Spleen (tissue), 11 donors: ENCODE results near the gene UNC5A. TPM values are rescaled to one million over a fixed set of nuclear protein-coding genes. Genes with fewer than 3 reads are reported as not detected.

ENCODE experiments used
- DNase-seq: peaks from one replicate; pipeline ENCODE4 v3.0.0-alpha.2; 2020
- H3K27ac ChIP-seq, 8 donors: fragments of 200-600 bp; sonication (generic) in 7 of 8; 1 replicate in 4 of 8; 2 replicates in 4 of 8; pipeline versions ENCODE4 v1.5.0 to v1.8.0; 2016 to 2021; ENCODE audit warnings: inconsistent platforms in 4 of 8, mild to moderate bottlenecking in 4 of 8, moderate library complexity in 1 of 8
- H3K27me3 ChIP-seq, 7 donors: fragments of 200-600 bp; sonication (generic) in 6 of 7; replicated peaks in 1 of 7; 1 replicate in 4 of 7; 2 replicates in 3 of 7; pipeline versions ENCODE4 v1.5.0 to v1.8.0; 2016 to 2021; ENCODE audit warnings: inconsistent platforms in 3 of 7, mild to moderate bottlenecking in 1 of 7
- H3K36me3 ChIP-seq, 6 donors: fragments of 200-600 bp; sonication (generic) in 5 of 6; 1 replicate in 4 of 6; 2 replicates in 2 of 6; pipeline versions ENCODE4 v1.5.0 to v1.8.0; 2016 to 2021; ENCODE audit warnings: inconsistent platforms in 2 of 6
- H3K4me1 ChIP-seq, 6 donors: fragments of 200-600 bp; sonication (generic) in 5 of 6; 1 replicate in 3 of 6; 2 replicates in 3 of 6; pipeline versions ENCODE4 v1.5.0 to v1.8.0; 2016 to 2021; ENCODE audit warnings: inconsistent platforms in 3 of 6
- H3K4me3 ChIP-seq, 8 donors: fragments of 200-600 bp; sonication (generic) in 7 of 8; 1 replicate in 4 of 8; 2 replicates in 4 of 8; pipeline versions ENCODE4 v1.5.0 to v1.8.0; 2016 to 2021; ENCODE audit warnings: inconsistent platforms in 4 of 8, mild to moderate bottlenecking in 4 of 8, moderate library complexity in 2 of 8
- H3K9me3 ChIP-seq, 8 donors: fragments of 200-600 bp; sonication (generic) in 7 of 8; 1 replicate in 4 of 8; 2 replicates in 4 of 8; pipeline versions ENCODE4 v1.5.0 to v1.8.0; 2016 to 2021; ENCODE audit warnings: inconsistent platforms in 4 of 8
- POLR2A ChIP-seq, 3 donors: fragments of 450-650 bp; IDR thresholded peaks; one replicate each; pipeline ENCODE4 v1.5.1; 2017; ENCODE audit warnings: antibody characterized with exemption in 3 of 3, mild to moderate bottlenecking in 1 of 3
- POLR2AphosphoS5 ChIP-seq, 3 donors: sonication (generic); formaldehyde crosslinking; IDR thresholded peaks; one replicate each; pipeline ENCODE4 v1.5.1; 2017; ENCODE audit warnings: antibody characterized with exemption in 3 of 3
- WGBS, 5 donors: extraction: QIAGEN DNeasy Blood & Tissue Kit in 3 of 5; methylation state at CpG; one replicate each; pipeline versions ENCODE4 v1.1.5 to v1.1.7; 2013 to 2018; 5-methylcytosine and 5-hydroxymethylcytosine counted together
- intact Hi-C: fragments of 100-400 bp; cut with DNase I; formaldehyde crosslinking; loops from one replicate; pipeline ENCODE4 v1.15.0; 2023; ENCODE audit warnings: low total_unique reads
- polyA plus RNA-seq, 3 donors: library from polyadenylated mRNA; stranded (reverse); fragments of 200-250 nt; gene quantifications; one replicate each; pipeline ENCODE4 v1.2.1, GENCODE V29; 2013
- total RNA-seq, 7 donors: library from RNA; depleted of rRNA in 3 of 7; stranded (reverse); fragments of >200 nt in 3 of 7; fragmentation: NEBNext Ultra II Directional in 4 of 7; extraction: Animal tissue kit (Norgen Biotek cat#: 25700) in 4 of 7; gene quantifications; one replicate each; pipeline versions ENCODE4 v1.1.0 to v1.2.1, GENCODE V29; 2016 to 2021
- TF ChIP-seq, protein P1 (sequence below), 11 experiments: fragments of 200-600 bp in 7 of 11; fragments of 450-650 bp in 4 of 11; sonication (generic) in 4 of 11; IDR thresholded peaks in 8 of 11; conservative IDR thresholded peaks in 3 of 11; 1 replicate in 7 of 11; 2 replicates in 4 of 11; pipeline versions ENCODE4 v1.4.0 to v1.8.0; 2016 to 2021; ENCODE audit warnings: antibody characterized with exemption in 11 of 11, inconsistent platforms in 4 of 11, mild to moderate bottlenecking in 1 of 11
- donor health status: healthy with polysubstance abuse.
- donor health status: DM: no; HTN: no; CAD: no; lungs with moderate emphysema.
- donor health status: DM: no; HTN: no; CAD: no.
- donor health status: Bipolar disorder and iron deficiency.
- donor health status: healthy.
- donor health status: DM: no; HTN: no; CAD: no.
- donor health status: DM: yes; HTN: yes; CAD: no.

UNC5A gene
- total and polyA plus RNA-seq, 10 donors, result 0.03 to 0.06 TPM; not detected in 8

DNA sequence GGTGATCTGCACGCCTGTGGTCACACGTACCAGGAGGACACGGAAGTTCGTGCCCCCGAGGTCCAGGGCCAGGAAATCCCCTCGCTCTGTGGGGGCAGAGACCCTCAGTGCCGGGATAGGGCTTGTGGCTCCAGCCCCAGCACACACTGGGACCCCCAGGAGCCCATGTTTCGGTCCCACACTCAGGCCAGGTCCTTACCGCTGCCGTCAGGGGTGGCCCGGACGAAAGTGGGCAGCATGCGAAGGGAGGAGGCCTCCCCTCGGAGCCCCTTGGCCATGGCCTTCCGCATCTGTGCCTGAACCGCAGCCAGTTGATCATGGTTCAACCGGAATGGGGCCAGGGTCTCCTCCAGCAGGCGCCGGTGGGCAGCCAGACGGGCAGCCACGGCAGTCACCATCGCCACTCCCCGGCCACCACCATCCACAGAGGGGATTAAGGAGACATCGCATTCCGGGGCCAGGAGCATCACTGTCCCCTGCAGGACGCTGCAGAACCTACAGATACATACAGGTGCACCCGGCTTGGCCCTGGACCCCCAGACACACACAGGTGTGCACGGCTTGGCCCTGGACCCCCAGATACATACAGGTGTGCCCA lies 77.0 kb downstream of the UNC5A start:
- intact Hi-C loops, result no loop called here
- H3K27me3 ChIP-seq, result peaks cover 0 to 4% (median 0%) of the 10 kb centered on the region in 7 donors
- H3K4me1 ChIP-seq, result peaks cover 0 to 22% (median 0%) of the 10 kb centered on the region in 6 donors
- TF ChIP-seq POLR2AphosphoS5 (IDR thresholded peaks at IDR 0.05) (peak in 1 of 3 donors; percentile 30), POLR2A (IDR thresholded peaks at IDR 0.05) (no peak)
- H3K36me3 ChIP-seq, result peaks cover 0 to 94% (median 3%) of the 10 kb centered on the region in 6 donors
- H3K9me3 ChIP-seq, result no peaks in the 10 kb centered on the region
- no peak overlapping the region for H3K27ac ChIP-seq
- WGBS, 5 donors, result 85 to 95% (median 90%) methylated on average over 12 to 28 of the region's 28 CpGs
- peak; percentile 47 for DNase-seq
- no peak overlapping the region for H3K4me3 ChIP-seq

DNA sequence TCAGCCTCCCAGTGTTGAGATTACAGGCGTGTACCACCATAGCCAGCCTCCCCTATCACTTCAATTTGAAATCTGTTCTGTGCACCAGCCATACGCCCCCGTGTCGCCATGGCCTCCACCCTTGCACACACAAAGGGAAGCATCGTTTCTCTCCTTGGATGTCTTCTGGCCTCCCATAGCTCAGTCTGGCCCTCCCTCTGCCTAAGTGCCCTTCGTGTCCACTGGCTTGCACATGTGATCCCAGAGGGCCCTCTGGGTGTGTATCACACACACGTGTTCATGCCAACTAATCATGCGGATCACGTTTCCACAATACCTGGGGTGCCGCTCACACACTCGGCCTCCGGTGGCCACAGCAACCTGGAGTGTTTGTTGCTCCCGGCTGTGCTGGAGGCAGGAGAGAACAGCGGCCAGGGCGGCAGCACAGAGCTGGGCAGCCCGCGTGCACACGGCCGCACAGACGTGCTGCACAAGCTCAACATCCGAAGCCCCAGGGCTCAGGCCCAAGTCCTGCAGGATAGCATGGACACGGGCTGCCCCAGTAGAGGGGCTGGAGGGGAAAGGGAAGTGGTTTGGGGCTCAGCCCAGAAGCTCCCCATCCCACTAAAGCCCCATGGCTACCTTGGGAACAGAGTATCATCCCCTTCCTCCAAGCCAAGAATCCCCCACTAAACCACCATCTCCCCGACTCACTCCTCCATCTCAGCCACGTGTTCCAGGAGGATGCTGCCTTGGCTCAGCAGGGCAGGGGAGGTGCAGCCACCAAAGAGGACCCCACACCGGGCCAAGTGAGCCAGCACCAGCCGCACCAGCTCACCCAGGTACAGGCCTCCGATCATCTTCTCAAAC lies 77.9 kb downstream of the UNC5A start:
- WGBS, 5 donors, result 83 to 91% (median 88%) methylated on average over 26 to 27 of the region's 27 CpGs
- Histone ChIP-seq H3K4me1 (peaks cover 0 to 31% (median 0%) of the 10 kb centered on the region in 6 donors), H3K9me3 (no peaks in the 10 kb centered on the region), H3K27me3 (peaks cover 0 to 10% (median 0%) of the 10 kb centered on the region in 7 donors), H3K27ac (no peak overlapping the region), H3K36me3 (peaks cover 0 to 94% (median 2%) of the 10 kb centered on the region in 6 donors), H3K4me3 (no peak overlapping the region)
- TF ChIP-seq POLR2AphosphoS5 (IDR thresholded peaks at IDR 0.05) (peak in 1 of 3 donors; percentile 55), POLR2A (IDR thresholded peaks at IDR 0.05) (no peak)
- TF ChIP-seq, protein P1, sequence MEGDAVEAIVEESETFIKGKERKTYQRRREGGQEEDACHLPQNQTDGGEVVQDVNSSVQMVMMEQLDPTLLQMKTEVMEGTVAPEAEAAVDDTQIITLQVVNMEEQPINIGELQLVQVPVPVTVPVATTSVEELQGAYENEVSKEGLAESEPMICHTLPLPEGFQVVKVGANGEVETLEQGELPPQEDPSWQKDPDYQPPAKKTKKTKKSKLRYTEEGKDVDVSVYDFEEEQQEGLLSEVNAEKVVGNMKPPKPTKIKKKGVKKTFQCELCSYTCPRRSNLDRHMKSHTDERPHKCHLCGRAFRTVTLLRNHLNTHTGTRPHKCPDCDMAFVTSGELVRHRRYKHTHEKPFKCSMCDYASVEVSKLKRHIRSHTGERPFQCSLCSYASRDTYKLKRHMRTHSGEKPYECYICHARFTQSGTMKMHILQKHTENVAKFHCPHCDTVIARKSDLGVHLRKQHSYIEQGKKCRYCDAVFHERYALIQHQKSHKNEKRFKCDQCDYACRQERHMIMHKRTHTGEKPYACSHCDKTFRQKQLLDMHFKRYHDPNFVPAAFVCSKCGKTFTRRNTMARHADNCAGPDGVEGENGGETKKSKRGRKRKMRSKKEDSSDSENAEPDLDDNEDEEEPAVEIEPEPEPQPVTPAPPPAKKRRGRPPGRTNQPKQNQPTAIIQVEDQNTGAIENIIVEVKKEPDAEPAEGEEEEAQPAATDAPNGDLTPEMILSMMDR (IDR thresholded peaks at IDR 0.05 in 8 of 11, conservative IDR thresholded peaks at IDR 0.05 in 3 of 11), result no peak
- intact Hi-C loops, result no loop called here
- DNase-seq, result peak; percentile 57

- 54 to 80% (median 71%) methylated on average over 1 of the region's 1 CpG for WGBS, 5 donors
- intact Hi-C loops, result no loop called here
- no peak for DNase-seq
- no peak overlapping the region for H3K27ac ChIP-seq
- H3K4me1 ChIP-seq, result peaks cover 0 to 36% (median 0%) of the 10 kb centered on the region in 6 donors
- TF ChIP-seq POLR2AphosphoS5 (IDR thresholded peaks at IDR 0.05) (no peak), POLR2A (IDR thresholded peaks at IDR 0.05) (no peak)
- TF ChIP-seq, protein P1 (IDR thresholded peaks at IDR 0.05 in 8 of 11, conservative IDR thresholded peaks at IDR 0.05 in 3 of 11), result no peak
- H3K36me3 ChIP-seq, result peaks cover 0 to 94% (median 2%) of the 10 kb centered on the region in 6 donors
- H3K9me3 ChIP-seq, result no peaks in the 10 kb centered on the region
- H3K4me3 ChIP-seq, result no peak overlapping the region
- H3K27me3 ChIP-seq, result peaks cover 0 to 10% (median 0%) of the 10 kb centered on the region in 7 donors
Measured at GRCh38 chr5:176888865-176889165, 78.5 kb downstream of the UNC5A start.

GRCh38 chr5:176889321-176890280 lies 79.2 kb downstream of the UNC5A start:
- WGBS, 5 donors, result 83 to 94% (median 91%) methylated on average over 23 to 24 of the region's 24 CpGs
- H3K4me1 ChIP-seq, result peaks cover 0 to 44% (median 0%) of the 10 kb centered on the region in 6 donors
- intact Hi-C loops, result no loop called here
- no peak overlapping the region for H3K27ac ChIP-seq
- H3K9me3 ChIP-seq, result no peaks in the 10 kb centered on the region
- TF ChIP-seq POLR2A (IDR thresholded peaks at IDR 0.05), result no peak
- TF ChIP-seq POLR2AphosphoS5 (IDR thresholded peaks at IDR 0.05), result peak in 1 of 3 donors; percentile 45
- no peak overlapping the region for H3K4me3 ChIP-seq
- no peak for DNase-seq
- peaks cover 0 to 10% (median 0%) of the 10 kb centered on the region in 7 donors for H3K27me3 ChIP-seq
- peaks cover 0 to 92% (median 2%) of the 10 kb centered on the region in 6 donors for H3K36me3 ChIP-seq
